Tibial nerve (tissue), 3 donors: ENCODE measurements around the gene PABPC1L.

Experiments used
- CTCF ChIP-seq, 5 experiments: fragments of 200-600 bp in 3 of 5; fragments of 450-650 bp in 2 of 5; sonication (generic) in 3 of 5; IDR thresholded peaks; one replicate each; pipeline ENCODE4 v1.5.1; 2016 to 2019; ENCODE audit warnings: antibody characterized with exemption in 5 of 5, mild to moderate bottlenecking in 3 of 5, moderate library complexity in 2 of 5
- POLR2A ChIP-seq, 2 donors: fragments of 450-650 bp; IDR thresholded peaks; one replicate each; pipeline ENCODE4 v1.6.1; 2017; ENCODE audit warnings: antibody characterized with exemption in 2 of 2, mild to moderate bottlenecking in 2 of 2, moderate library complexity in 2 of 2

DNA sequence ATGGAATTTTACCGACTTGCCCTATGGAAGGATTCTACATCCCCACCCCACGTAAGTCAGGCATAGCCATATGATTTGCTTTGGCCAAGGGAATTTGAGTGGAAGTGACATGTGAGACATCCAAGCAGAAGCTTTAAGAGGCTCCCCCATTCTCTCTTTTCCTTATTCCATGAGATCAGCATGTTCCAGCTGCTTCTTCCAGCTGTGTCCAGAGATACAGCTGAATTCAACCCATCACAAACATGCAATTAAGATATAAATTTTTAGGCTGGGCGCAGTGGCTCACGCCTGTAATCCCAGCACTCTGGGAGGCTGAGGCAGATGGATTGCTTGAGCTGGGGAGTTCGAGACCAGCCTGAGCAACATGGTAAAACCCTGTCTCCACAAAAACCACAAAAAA, 40.4 kb upstream of the PABPC1L start:
- TF ChIP-seq CTCF (IDR thresholded peaks at IDR 0.05) (no peak), POLR2A (IDR thresholded peaks at IDR 0.05) (no peak)
